Thoracic aorta (tissue), 2 donors: Measurements from ENCODE around the gene TNPO3. TPM values are rescaled to one million over a fixed set of nuclear protein-coding genes. Genes with fewer than 3 reads are reported as not detected.

Experiments used
- ATAC-seq: fragments of 150-250 bp; one replicate; pipeline ENCODE4 v1.8.0; 2017; ENCODE audit warnings: low read depth; ENCODE audit not compliant: insufficient number of reproducible peaks, low FRiP score
- DNase-seq: peaks from one replicate; pipeline ENCODE4 v3.0.0-alpha.2; 2020; ENCODE audit warnings: low spot score
- H3K27ac ChIP-seq, 2 donors: fragments of 200-600 bp; sonication (generic); 1 replicate in 1 of 2; 2 replicates in 1 of 2; pipeline ENCODE4 v1.5.1; 2016; ENCODE audit warnings: mild to moderate bottlenecking in 2 of 2, moderate library complexity in 2 of 2
- H3K27me3 ChIP-seq: fragments of 200-600 bp; sonication (generic); replicated peaks from 2 replicates; pipeline ENCODE4 v1.6.0; 2016; ENCODE audit warnings: mild to moderate bottlenecking; ENCODE audit not compliant: insufficient read depth
- H3K36me3 ChIP-seq: fragments of 200-600 bp; sonication (generic); one replicate; pipeline ENCODE4 v1.5.1; 2016
- H3K4me1 ChIP-seq, 2 donors: fragments of 200-600 bp; sonication (generic); 1 replicate in 1 of 2; 2 replicates in 1 of 2; pipeline versions ENCODE4 v1.5.1 to v1.6.0; 2016; ENCODE audit warnings: low read depth in 2 of 2, mild to moderate bottlenecking in 1 of 2; ENCODE audit not compliant: control insufficient read depth in 1 of 2
- H3K4me3 ChIP-seq: fragments of 200-600 bp; sonication (generic); 2 replicates; pipeline ENCODE4 v1.5.1; 2016; ENCODE audit warnings: mild to moderate bottlenecking
- H3K9me3 ChIP-seq: fragments of 200-600 bp; sonication (generic); 2 replicates; pipeline ENCODE4 v1.5.1; 2016
- CTCF ChIP-seq: fragments of 200-600 bp; sonication (generic); IDR thresholded peaks from one replicate; pipeline ENCODE4 v1.5.1; 2019; ENCODE audit warnings: antibody characterized with exemption
- total RNA-seq, 2 donors: library from RNA; depleted of rRNA; stranded (reverse); fragments of >200 nt; gene quantifications; one replicate each; pipeline versions ENCODE4 v1.1.0 to v1.2.3, GENCODE V29; 2016

The TNPO3 gene
- total RNA-seq, 2 donors from 2014 or later = 28.6 to 29.5 TPM

GRCh38 chr7:128954830-128955802, 99.8 kb downstream of the TNPO3 start:
- Histone ChIP-seq H3K4me3 (no peak overlapping the region), H3K27me3 (no peaks in the 10 kb centered on the region), H3K4me1 (no peaks in the 10 kb centered on the region), H3K9me3 (no peaks in the 10 kb centered on the region), H3K36me3 (peaks cover 16% of the 10 kb centered on the region), H3K27ac (no peak overlapping the region)
- no peak for TF ChIP-seq CTCF
- DNase-seq (no peak), ATAC-seq (no peak)

GRCh38 chr7:128954150-128954549, 100.8 kb downstream of the TNPO3 start:
- Histone ChIP-seq H3K4me3 (no peak overlapping the region), H3K36me3 (peaks cover 6% of the 10 kb centered on the region), H3K4me1 (no peaks in the 10 kb centered on the region), H3K9me3 (no peaks in the 10 kb centered on the region), H3K27ac (no peak overlapping the region), H3K27me3 (no peaks in the 10 kb centered on the region)
- no peak for TF ChIP-seq CTCF
- ATAC-seq = no peak
- DNase-seq = no peak

- H3K27me3 ChIP-seq = no peaks in the 10 kb centered on the region
- H3K36me3 ChIP-seq = no peaks in the 10 kb centered on the region
- no peak for ATAC-seq
- no peaks in the 10 kb centered on the region for H3K4me1 ChIP-seq
- no peaks in the 10 kb centered on the region for H3K9me3 ChIP-seq
- TF ChIP-seq CTCF = no peak
- no peak overlapping the region for H3K27ac ChIP-seq
- no peak overlapping the region for H3K4me3 ChIP-seq
- no peak for DNase-seq
Measured at GRCh38 chr7:128951296-128951695, 103.6 kb downstream of the TNPO3 start.

GRCh38 chr7:128948976-128949760, 105.7 kb downstream of the TNPO3 start:
- Histone ChIP-seq H3K9me3 (no peaks in the 10 kb centered on the region), H3K27me3 (no peaks in the 10 kb centered on the region), H3K4me1 (no peaks in the 10 kb centered on the region), H3K27ac (no peak overlapping the region), H3K4me3 (no peak overlapping the region), H3K36me3 (no peaks in the 10 kb centered on the region)
- ATAC-seq (no peak), DNase-seq (no peak)
- no peak for TF ChIP-seq CTCF
